CD14-positive monocyte (primary cell): Measurements from ENCODE around the gene TGIF2. TPM values are rescaled to one million over a fixed set of nuclear protein-coding genes. Genes with fewer than 3 reads are reported as not detected.

ENCODE experiments used
- DNase-seq, 3 donors: peaks; one replicate each; pipeline ENCODE4 v3.0.0-alpha.2; 2011 to 2022
- H2AFZ ChIP-seq: 2 replicates; pipeline ENCODE4 v1.6.0; 2012; ENCODE audit warnings: mild to moderate bottlenecking, low read depth, low read length, inconsistent platforms; ENCODE audit not compliant: insufficient read depth, poor library complexity, severe bottlenecking
- H3K27ac ChIP-seq, 2 donors: 1 replicate in 1 of 2; 2 replicates in 1 of 2; pipeline ENCODE4 v1.5.1; 2012 to 2013; ENCODE audit warnings: low read length in 2 of 2, control low read depth in 1 of 2, inconsistent platforms in 1 of 2, low read depth in 1 of 2, mild to moderate bottlenecking in 1 of 2
- H3K27me3 ChIP-seq, 2 donors: one replicate each; pipeline versions ENCODE4 v1.6.0 to v1.6.1; 2011 to 2013; ENCODE audit warnings: low read length in 2 of 2; ENCODE audit not compliant: control insufficient read depth in 2 of 2, insufficient read depth in 2 of 2
- H3K36me3 ChIP-seq, 2 donors: replicated peaks in 1 of 2; 1 replicate in 1 of 2; 2 replicates in 1 of 2; pipeline versions ENCODE4 v1.5.1 to v1.6.1; 2012 to 2013; ENCODE audit warnings: low read length in 2 of 2, control low read depth in 1 of 2, inconsistent platforms in 1 of 2, mild to moderate bottlenecking in 1 of 2; ENCODE audit not compliant: insufficient read depth in 2 of 2, control insufficient read depth in 1 of 2
- H3K4me1 ChIP-seq, 2 donors: 1 replicate in 1 of 2; 2 replicates in 1 of 2; pipeline versions ENCODE4 v1.5.1 to v1.6.1; 2012 to 2013; ENCODE audit warnings: low read length in 2 of 2, control low read depth in 1 of 2, inconsistent platforms in 1 of 2, mild to moderate bottlenecking in 1 of 2, moderate library complexity in 1 of 2; ENCODE audit not compliant: insufficient read depth in 2 of 2, control insufficient read depth in 1 of 2
- H3K4me2 ChIP-seq: replicated peaks from 2 replicates; pipeline ENCODE3; 2012; ENCODE audit warnings: low read length, moderate library complexity, mild to moderate bottlenecking; ENCODE audit not compliant: poor library complexity, severe bottlenecking; ENCODE audit errors: extremely low read depth
- H3K4me3 ChIP-seq, 3 experiments: fragments of 200-600 bp in 1 of 3; sonication (generic) in 1 of 3; replicated peaks in 1 of 3; 1 replicate in 2 of 3; 2 replicates in 1 of 3; pipeline ENCODE4 v1.5.1; 2011 to 2013; ENCODE audit warnings: low read length in 3 of 3, mild to moderate bottlenecking in 3 of 3, control low read depth in 2 of 3, low read depth in 2 of 3, inconsistent platforms in 1 of 3, moderate library complexity in 1 of 3
- H3K79me2 ChIP-seq: 2 replicates; pipeline ENCODE4 v1.6.0; 2012; ENCODE audit warnings: mild to moderate bottlenecking, control low read depth, inconsistent platforms, low read length, moderate library complexity; ENCODE audit not compliant: insufficient read depth
- H3K9ac ChIP-seq: 2 replicates; pipeline ENCODE4 v1.6.0; 2017; ENCODE audit warnings: low read length, mild to moderate bottlenecking; ENCODE audit not compliant: insufficient read depth, poor library complexity, severe bottlenecking
- H3K9me3 ChIP-seq, 2 donors: replicated peaks in 1 of 2; 1 replicate in 1 of 2; 2 replicates in 1 of 2; pipeline versions ENCODE4 v1.5.1 to v1.6.1; 2012 to 2013; ENCODE audit warnings: low read length in 2 of 2, control low read depth in 1 of 2; ENCODE audit not compliant: control insufficient read depth in 1 of 2, insufficient read depth in 1 of 2
- H4K20me1 ChIP-seq: 2 replicates; pipeline ENCODE4 v1.6.0; 2012; ENCODE audit warnings: mild to moderate bottlenecking, low read length, control low read depth, moderate library complexity; ENCODE audit not compliant: insufficient read depth
- H3K27ac Mint-ChIP-seq, 7 donors: one replicate each; pipeline ENCODE4 v1.8.0; 2020; ENCODE audit warnings: mild to moderate bottlenecking in 7 of 7, mixed read lengths in 7 of 7, moderate library complexity in 6 of 7, inconsistent platforms in 2 of 7
- H3K27me3 Mint-ChIP-seq, 3 donors: one replicate each; pipeline ENCODE4 v1.8.0; 2021 to 2022; ENCODE audit warnings: low read depth in 3 of 3, mild to moderate bottlenecking in 3 of 3, mixed read lengths in 3 of 3, moderate library complexity in 3 of 3, inconsistent platforms in 1 of 3
- H3K36me3 Mint-ChIP-seq, 2 donors: one replicate each; pipeline ENCODE4 v1.8.0; 2020; ENCODE audit warnings: mixed read lengths in 2 of 2, inconsistent platforms in 1 of 2, mild to moderate bottlenecking in 1 of 2
- H3K4me1 Mint-ChIP-seq: one replicate; pipeline ENCODE4 v1.8.0; 2020; ENCODE audit warnings: mild to moderate bottlenecking, mixed read lengths
- H3K4me3 Mint-ChIP-seq, 2 donors: one replicate each; pipeline ENCODE4 v1.8.0; 2020; ENCODE audit warnings: mild to moderate bottlenecking in 2 of 2, mixed read lengths in 2 of 2, moderate library complexity in 1 of 2
- H3K9me3 Mint-ChIP-seq, 7 donors: one replicate each; pipeline ENCODE4 v1.8.0; 2020 to 2022; ENCODE audit warnings: mixed read lengths in 7 of 7, mild to moderate bottlenecking in 6 of 7, moderate library complexity in 6 of 7, inconsistent platforms in 2 of 7
- WGBS: methylation state at CpG from one replicate; pipeline ENCODE4 v1.1.5; 2013; ENCODE audit warnings: missing lambda C conversion rate; ENCODE audit not compliant: insufficient coverage; 5-methylcytosine and 5-hydroxymethylcytosine counted together
- intact Hi-C, 2 donors: fragments of 100-400 bp; cut with micrococcal nuclease; formaldehyde crosslinking; loops; one replicate each; pipeline versions ENCODE4 v1.15.0 to v1.15.1; 2023
- polyA plus RNA-seq, 3 donors: library from polyadenylated mRNA; depleted of rRNA in 1 of 3; unstranded in 2 of 3; stranded (reverse) in 1 of 3; fragments of 300-500 nt in 2 of 3; fragments of >200 nt in 1 of 3; fragmentation: Illumina TruSeq in 2 of 3; gene quantifications; 1 replicate in 2 of 3; 2 replicates in 1 of 3; pipeline ENCODE4 v1.2.3, GENCODE V29; 2012 to 2021
- TF ChIP-seq, protein P1 (sequence below): fragments of 200-600 bp; IDR thresholded peaks from one replicate; pipeline ENCODE4 v1.8.0; 2022; ENCODE audit warnings: antibody characterized with exemption, mild to moderate bottlenecking

TGIF2 gene
- polyA plus RNA-seq, 3 donors, result 11.0 to 15.9 (median 12.2) TPM

DNA sequence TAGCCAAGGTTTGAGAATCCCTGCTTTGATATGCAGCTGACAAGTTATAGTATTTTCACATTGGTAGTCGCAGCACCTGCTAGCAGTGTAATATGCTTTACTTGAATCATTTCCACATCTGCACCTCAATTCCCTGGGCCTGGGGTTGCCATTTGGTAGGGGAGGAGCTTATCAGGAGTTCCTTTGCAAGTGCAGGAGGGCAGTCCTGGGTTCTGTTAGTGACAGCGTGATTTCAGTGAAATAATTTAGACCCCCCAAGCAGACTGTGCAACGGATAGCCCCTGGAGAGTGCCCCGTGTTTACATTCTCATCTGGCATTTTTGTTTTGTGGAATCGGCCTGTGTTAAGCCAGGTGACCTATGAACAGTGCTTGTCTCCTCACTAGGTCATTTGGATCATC lies 38.2 kb downstream of the TGIF2 start:
- intact Hi-C loops, result loop anchor here (5.0 to 10.0 kb wide), 3 partner anchors 163 to 276 kb away; partner anchors contain the start of gene DSN1 (in 1 of the 2)
- Mint-ChIP-seq H3K9me3 (no peaks in the 10 kb centered on the region), H3K4me1 (peaks cover 20% of the 10 kb centered on the region), H3K27me3 (peaks cover 0 to 3% (median 0%) of the 10 kb centered on the region in 3 donors), H3K36me3 (peaks cover 74 to 84% of the 10 kb centered on the region in 2 donors), H3K4me3 (no peak overlapping the region), H3K27ac (peak overlapping the region in 3 of 7 donors; percentile 23 to 56 (median 42))
- Histone ChIP-seq H3K79me2 (peaks cover 60% of the 10 kb centered on the region), H2AFZ (no peak overlapping the region), H3K9me3 (no peaks in the 10 kb centered on the region), H3K4me1 (peaks cover 15 to 19% of the 10 kb centered on the region in 2 donors), H3K36me3 (peaks cover 72 to 87% of the 10 kb centered on the region in 2 donors), H3K9ac (no peak overlapping the region), H3K27ac (peak overlapping the region in 1 of 2 donors; percentile 20), H4K20me1 (peaks cover 95% of the 10 kb centered on the region), H3K27me3 (no peaks in the 10 kb centered on the region), H3K4me3 (no peak overlapping the region), H3K4me2 (no peak overlapping the region)
- WGBS, result no CpG with 5 or more reads among the region's 5 CpGs
- TF ChIP-seq, protein P1, sequence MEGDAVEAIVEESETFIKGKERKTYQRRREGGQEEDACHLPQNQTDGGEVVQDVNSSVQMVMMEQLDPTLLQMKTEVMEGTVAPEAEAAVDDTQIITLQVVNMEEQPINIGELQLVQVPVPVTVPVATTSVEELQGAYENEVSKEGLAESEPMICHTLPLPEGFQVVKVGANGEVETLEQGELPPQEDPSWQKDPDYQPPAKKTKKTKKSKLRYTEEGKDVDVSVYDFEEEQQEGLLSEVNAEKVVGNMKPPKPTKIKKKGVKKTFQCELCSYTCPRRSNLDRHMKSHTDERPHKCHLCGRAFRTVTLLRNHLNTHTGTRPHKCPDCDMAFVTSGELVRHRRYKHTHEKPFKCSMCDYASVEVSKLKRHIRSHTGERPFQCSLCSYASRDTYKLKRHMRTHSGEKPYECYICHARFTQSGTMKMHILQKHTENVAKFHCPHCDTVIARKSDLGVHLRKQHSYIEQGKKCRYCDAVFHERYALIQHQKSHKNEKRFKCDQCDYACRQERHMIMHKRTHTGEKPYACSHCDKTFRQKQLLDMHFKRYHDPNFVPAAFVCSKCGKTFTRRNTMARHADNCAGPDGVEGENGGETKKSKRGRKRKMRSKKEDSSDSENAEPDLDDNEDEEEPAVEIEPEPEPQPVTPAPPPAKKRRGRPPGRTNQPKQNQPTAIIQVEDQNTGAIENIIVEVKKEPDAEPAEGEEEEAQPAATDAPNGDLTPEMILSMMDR, result no peak
- no peak for DNase-seq

GRCh38 chr20:36613974-36614373 lies 40.6 kb downstream of the TGIF2 start:
- no peak for DNase-seq
- H3K27me3 ChIP-seq, result no peaks in the 10 kb centered on the region
- Mint-ChIP-seq H3K9me3 (no peaks in the 10 kb centered on the region), H3K4me3 (no peak overlapping the region), H3K36me3 (peaks cover 57 to 66% of the 10 kb centered on the region in 2 donors), H3K4me1 (peaks cover 3% of the 10 kb centered on the region), H3K27me3 (peaks cover 0 to 3% (median 0%) of the 10 kb centered on the region in 3 donors), H3K27ac (peak overlapping the region in 3 of 7 donors; percentile 27 to 59 (median 57))
- no peak overlapping the region for H3K9ac ChIP-seq
- no peak overlapping the region for H3K4me3 ChIP-seq
- TF ChIP-seq, protein P1, result no peak
- no peak overlapping the region for H3K4me2 ChIP-seq
- no peaks in the 10 kb centered on the region for H3K4me1 ChIP-seq
- no peak overlapping the region for H2AFZ ChIP-seq
- peaks cover 59 to 70% of the 10 kb centered on the region in 2 donors for H3K36me3 ChIP-seq
- WGBS, result 100% methylated on average over 2 of the region's 3 CpGs
- peak overlapping the region in 1 of 2 donors; percentile 65 for H3K27ac ChIP-seq
- H3K9me3 ChIP-seq, result no peaks in the 10 kb centered on the region
- peaks cover 72% of the 10 kb centered on the region for H4K20me1 ChIP-seq
- intact Hi-C loops, result loop anchor here (5.0 to 10.0 kb wide), 3 partner anchors 161 to 273 kb away; partner anchors contain the start of gene DSN1 (in 1 of the 2)
- peaks cover 36% of the 10 kb centered on the region for H3K79me2 ChIP-seq
